CD4-positive, CD25-positive, alpha-beta regulatory T cell (primary cell): Measurements from ENCODE around the gene POLA2. TPM values are rescaled to one million over a fixed set of nuclear protein-coding genes. Genes with fewer than 3 reads are reported as not detected.

Source experiments
- ATAC-seq, 2 donors: fragments of 150-1000 bp; cut with Tn5 transposase; one replicate each; pipeline ENCODE4 v1.10.0; 2021; ENCODE audit warnings: low read depth in 2 of 2, moderate number of reproducible peaks in 2 of 2, moderate library complexity in 1 of 2
- DNase-seq, 3 donors: peaks; one replicate each; pipeline versions ENCODE4 v3.0.0 to v3.0.0-alpha.2; 2012 to 2022; ENCODE audit warnings: mixed read lengths in 1 of 3
- H3K27ac ChIP-seq: one replicate; pipeline ENCODE4 v1.7.0; 2013; ENCODE audit warnings: mild to moderate bottlenecking, low read length; ENCODE audit not compliant: insufficient read depth, poor library complexity, severe bottlenecking
- H3K27me3 ChIP-seq: one replicate; pipeline ENCODE4 v1.7.0; 2013; ENCODE audit warnings: low read length; ENCODE audit not compliant: control insufficient read depth, insufficient read depth
- H3K36me3 ChIP-seq: one replicate; pipeline ENCODE4 v1.7.0; 2013; ENCODE audit warnings: mild to moderate bottlenecking, low read length, moderate library complexity; ENCODE audit not compliant: control insufficient read depth, insufficient read depth
- H3K4me1 ChIP-seq: 2 replicates; pipeline ENCODE4 v1.7.0; 2013; ENCODE audit warnings: mild to moderate bottlenecking, low read length; ENCODE audit not compliant: insufficient read depth, control insufficient read depth, poor library complexity, severe bottlenecking
- H3K4me3 ChIP-seq: one replicate; pipeline ENCODE4 v1.7.0; 2013; ENCODE audit warnings: low read depth, mild to moderate bottlenecking, low read length, moderate library complexity
- H3K9me3 ChIP-seq, 2 experiments: 1 replicate in 1 of 2; 2 replicates in 1 of 2; pipeline ENCODE4 v1.7.0; 2013; ENCODE audit warnings: low read length in 2 of 2, mild to moderate bottlenecking in 1 of 2, moderate library complexity in 1 of 2; ENCODE audit not compliant: control insufficient read depth in 2 of 2
- H3K27ac Mint-ChIP-seq, 3 donors: one replicate each; pipeline ENCODE4 v1.8.0; 2020 to 2022; ENCODE audit warnings: mild to moderate bottlenecking in 3 of 3, mixed read lengths in 3 of 3, moderate library complexity in 2 of 3
- H3K27me3 Mint-ChIP-seq: one replicate; pipeline ENCODE4 v1.8.0; 2022; ENCODE audit warnings: mild to moderate bottlenecking, mixed read lengths
- H3K36me3 Mint-ChIP-seq: one replicate; pipeline ENCODE4 v1.8.0; 2020; ENCODE audit warnings: mixed read lengths
- H3K4me1 Mint-ChIP-seq, 4 donors: one replicate each; pipeline ENCODE4 v1.8.0; 2020 to 2022; ENCODE audit warnings: mixed read lengths in 4 of 4, mild to moderate bottlenecking in 1 of 4
- H3K4me3 Mint-ChIP-seq, 4 donors: one replicate each; pipeline ENCODE4 v1.8.0; 2020 to 2022; ENCODE audit warnings: mild to moderate bottlenecking in 4 of 4, mixed read lengths in 4 of 4, moderate library complexity in 3 of 4
- H3K9me3 Mint-ChIP-seq, 7 donors: one replicate each; pipeline ENCODE4 v1.8.0; 2020 to 2022; ENCODE audit warnings: mixed read lengths in 7 of 7, mild to moderate bottlenecking in 3 of 7, moderate library complexity in 2 of 7
- polyA plus RNA-seq, 4 donors: library from polyadenylated mRNA; unstranded; fragments of 300-500 nt; fragmentation: Illumina TruSeq; gene quantifications; one replicate each; pipeline ENCODE4 v1.2.3, GENCODE V29; 2021
- total RNA-seq: library from RNA; stranded (reverse); gene quantifications from one replicate; pipeline ENCODE4 v1.2.3, GENCODE V29; 2022

POLA2 gene
- total and polyA plus RNA-seq, 5 donors from 2014 or later: 8.3 to 25.7 (median 13.1) TPM

DNA sequence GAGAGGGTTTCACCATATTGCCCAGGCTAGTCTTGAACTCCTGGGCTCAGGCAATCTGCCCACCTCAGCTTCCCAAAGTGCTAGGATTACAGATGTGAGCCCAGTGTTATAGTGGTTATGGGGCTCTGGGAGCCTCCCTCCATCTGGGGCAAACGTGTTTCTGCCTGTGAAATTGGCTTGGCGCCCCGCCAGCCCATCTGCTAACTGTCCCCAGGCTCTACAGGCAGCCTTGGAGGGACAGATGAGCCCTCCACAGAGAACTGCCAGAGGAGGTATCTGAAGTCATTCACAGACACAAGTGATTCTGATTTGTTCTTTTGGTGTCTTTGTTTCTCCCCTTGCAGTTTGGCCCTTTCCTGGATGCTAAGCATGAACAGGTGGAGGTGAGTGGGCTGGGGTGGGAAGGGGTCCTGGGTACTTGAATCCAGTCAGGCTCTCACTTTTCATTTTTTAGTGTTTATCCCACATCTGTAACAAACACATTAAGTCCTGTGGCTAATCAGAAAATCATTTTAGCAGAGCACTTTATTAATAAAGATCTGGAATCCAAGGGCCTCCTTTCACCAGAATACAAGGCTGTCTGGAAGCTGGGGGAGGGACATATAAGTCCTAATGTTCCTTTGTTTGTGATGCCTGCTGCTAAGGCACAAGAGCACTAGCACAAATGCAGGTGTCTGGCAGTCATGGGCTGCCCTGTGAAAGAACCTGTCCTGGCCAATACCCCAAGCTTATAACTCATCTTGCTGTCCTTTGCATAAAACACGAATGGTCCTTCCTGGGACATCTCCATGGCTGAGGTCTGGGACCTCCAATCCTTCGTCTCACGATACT lies 27.2 kb downstream of the POLA2 start:
- peaks cover 55% of the 10 kb centered on the region for H3K36me3 ChIP-seq
- H3K9me3 ChIP-seq: no peaks in the 10 kb centered on the region
- Mint-ChIP-seq H3K27ac (peak overlapping the region in 1 of 3 donors; percentile 53), H3K36me3 (peaks cover 49% of the 10 kb centered on the region), H3K4me1 (peaks cover 0 to 1% (median 0%) of the 10 kb centered on the region in 4 donors), H3K4me3 (no peak overlapping the region), H3K9me3 (no peaks in the 10 kb centered on the region), H3K27me3 (no peaks in the 10 kb centered on the region)
- no peak overlapping the region for H3K27ac ChIP-seq
- no peaks in the 10 kb centered on the region for H3K27me3 ChIP-seq
- no peak for ATAC-seq
- DNase-seq: no peak
- H3K4me1 ChIP-seq: no peaks in the 10 kb centered on the region
- no peak overlapping the region for H3K4me3 ChIP-seq

DNA sequence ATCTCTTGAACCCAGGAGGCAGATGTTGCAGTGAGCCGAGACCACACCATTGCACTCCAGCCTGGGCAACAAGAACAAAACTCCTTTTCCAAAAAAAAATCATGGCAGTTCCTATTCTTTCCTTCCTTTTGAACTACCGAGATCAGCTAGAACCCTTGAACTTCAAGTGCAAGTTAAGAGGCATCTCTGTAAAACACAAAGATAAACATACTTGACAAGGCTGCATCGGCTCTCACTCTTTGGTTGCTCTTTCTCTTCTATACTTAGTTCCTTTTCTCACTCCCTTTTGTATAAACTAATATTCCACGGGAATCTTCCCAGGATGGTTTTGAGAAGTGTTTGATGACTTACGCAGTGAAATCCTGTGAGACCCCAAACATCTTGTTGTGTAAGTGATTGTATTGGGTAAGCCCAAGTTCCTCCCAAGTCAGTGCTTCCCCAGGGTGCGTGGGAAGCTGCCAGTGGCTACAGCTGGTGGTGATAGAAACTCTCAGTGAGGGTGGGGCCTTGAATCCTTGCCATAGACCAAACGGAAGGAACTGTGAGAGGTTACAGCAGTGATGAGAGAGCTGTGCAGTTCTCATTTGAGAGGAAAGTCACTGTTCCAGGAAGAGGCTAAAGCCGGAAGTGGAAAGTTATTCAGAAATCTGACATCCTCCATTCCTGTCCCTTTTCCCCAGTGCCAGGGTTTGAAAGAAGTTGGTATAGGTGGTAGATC lies 28.8 kb downstream of the POLA2 start:
- H3K36me3 ChIP-seq: peaks cover 67% of the 10 kb centered on the region
- H3K27ac ChIP-seq: no peak overlapping the region

DNA sequence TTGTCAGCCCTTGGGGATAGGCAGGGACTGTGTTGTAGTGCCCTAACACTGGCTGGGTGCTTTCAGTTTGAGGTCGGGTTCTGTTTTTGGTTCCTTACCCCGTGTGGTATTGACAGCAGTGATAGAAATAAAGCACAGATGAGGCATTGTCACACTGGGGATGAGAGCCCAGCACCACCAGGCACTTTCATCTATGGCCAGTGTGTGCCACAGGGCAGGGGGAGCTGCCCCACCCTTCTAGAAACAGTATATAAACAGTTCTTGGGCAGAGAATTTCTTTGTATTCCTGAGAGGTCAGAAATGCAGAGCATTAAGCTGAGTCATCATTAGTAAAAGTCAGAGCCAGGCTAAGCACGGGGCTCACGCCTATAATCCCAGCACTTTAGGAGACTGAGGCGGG lies 29.9 kb downstream of the POLA2 start:
- H3K4me3 Mint-ChIP-seq: no peak overlapping the region
- Histone ChIP-seq H3K27ac (no peak overlapping the region), H3K36me3 (peaks cover 70% of the 10 kb centered on the region)

More for the DNA sequence above, 28.8 kb downstream of the POLA2 start:
- Mint-ChIP-seq H3K4me1 (peaks cover 0 to 1% (median 0%) of the 10 kb centered on the region in 4 donors), H3K36me3 (peaks cover 61% of the 10 kb centered on the region), H3K9me3 (no peaks in the 10 kb centered on the region), H3K27me3 (no peaks in the 10 kb centered on the region), H3K27ac (peak overlapping the region in 1 of 3 donors; percentile 92), H3K4me3 (no peak overlapping the region)
- Histone ChIP-seq H3K4me1 (no peaks in the 10 kb centered on the region), H3K9me3 (no peaks in the 10 kb centered on the region), H3K4me3 (no peak overlapping the region), H3K27me3 (no peaks in the 10 kb centered on the region)
- DNase-seq (no peak), ATAC-seq (peak; percentile 42 to 52)

DNA sequence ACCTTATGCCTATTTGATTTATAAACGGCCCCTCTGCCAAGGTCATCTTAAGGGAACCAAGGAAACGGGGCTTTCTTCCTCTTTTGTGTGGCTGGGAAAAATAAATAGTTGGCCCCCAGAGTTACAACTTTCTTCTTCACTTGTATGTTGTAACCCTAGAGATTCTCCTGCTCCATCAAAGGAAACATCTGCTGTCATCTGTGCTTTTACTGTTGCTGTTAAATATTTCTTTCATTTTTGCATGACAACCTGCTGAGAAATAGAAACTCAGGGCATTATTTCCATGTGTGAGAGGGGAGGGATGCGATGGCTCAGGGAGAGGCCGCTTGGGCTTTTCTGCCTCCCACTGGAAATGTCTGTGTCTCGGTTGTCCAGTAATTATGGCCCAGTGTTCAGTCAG lies 31.1 kb downstream of the POLA2 start:
- Histone ChIP-seq H3K27ac (no peak overlapping the region), H3K4me1 (no peaks in the 10 kb centered on the region), H3K4me3 (no peak overlapping the region), H3K36me3 (peaks cover 69% of the 10 kb centered on the region), H3K27me3 (no peaks in the 10 kb centered on the region), H3K9me3 (no peaks in the 10 kb centered on the region)
- Mint-ChIP-seq H3K27ac (no peak overlapping the region), H3K36me3 (peaks cover 58% of the 10 kb centered on the region), H3K4me1 (no peaks in the 10 kb centered on the region), H3K9me3 (peaks cover 0 to 1% (median 0%) of the 10 kb centered on the region in 7 donors), H3K4me3 (no peak overlapping the region), H3K27me3 (no peaks in the 10 kb centered on the region)
- ATAC-seq (no peak), DNase-seq (no peak)

More for the DNA sequence above, 29.9 kb downstream of the POLA2 start:
- Mint-ChIP-seq H3K27ac (peak overlapping the region in 1 of 3 donors; percentile 23), H3K9me3 (no peaks in the 10 kb centered on the region), H3K36me3 (peaks cover 66% of the 10 kb centered on the region), H3K27me3 (no peaks in the 10 kb centered on the region), H3K4me1 (no peaks in the 10 kb centered on the region)
- DNase-seq: no peak
- Histone ChIP-seq H3K9me3 (no peaks in the 10 kb centered on the region), H3K4me1 (no peaks in the 10 kb centered on the region), H3K27me3 (no peaks in the 10 kb centered on the region), H3K4me3 (no peak overlapping the region)
- ATAC-seq: no peak

DNA sequence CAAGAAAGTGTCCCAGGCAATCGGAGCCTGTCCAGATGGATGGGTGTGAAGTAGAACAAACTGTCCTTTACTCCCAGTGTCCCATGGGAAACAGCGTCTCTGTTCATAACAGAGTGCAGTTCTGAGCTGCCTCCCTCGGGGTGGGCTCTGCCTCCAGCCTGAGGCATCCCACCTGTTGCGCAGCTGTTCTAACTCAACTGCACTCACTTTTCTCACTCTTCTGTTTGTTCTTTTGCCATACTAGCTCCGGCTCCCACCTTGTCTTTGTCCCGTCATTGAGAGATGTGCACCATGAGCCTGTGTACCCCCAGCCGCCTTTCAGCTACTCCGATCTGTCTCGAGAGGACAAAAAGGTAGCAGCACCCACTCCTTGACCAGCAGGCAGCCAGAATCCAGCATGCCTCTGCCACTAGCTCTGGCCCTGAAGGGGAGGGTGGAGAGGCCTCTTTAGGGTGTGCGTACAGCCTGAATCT lies 32.2 kb downstream of the POLA2 start:
- H3K27ac ChIP-seq: no peak overlapping the region
- no peak for DNase-seq
- peak overlapping the region in 1 of 3 donors; percentile 80 for H3K27ac Mint-ChIP-seq
- H3K9me3 ChIP-seq: no peaks in the 10 kb centered on the region
- H3K4me1 ChIP-seq: no peaks in the 10 kb centered on the region
- H3K27me3 ChIP-seq: no peaks in the 10 kb centered on the region
- H3K36me3 ChIP-seq: peaks cover 74% of the 10 kb centered on the region
- no peaks in the 10 kb centered on the region for H3K27me3 Mint-ChIP-seq
- H3K36me3 Mint-ChIP-seq: peaks cover 58% of the 10 kb centered on the region
- H3K4me1 Mint-ChIP-seq: no peaks in the 10 kb centered on the region
- peak overlapping the region in 1 of 4 donors; percentile 32 for H3K4me3 Mint-ChIP-seq
- no peak for ATAC-seq
- no peak overlapping the region for H3K4me3 ChIP-seq
- peaks cover 0 to 1% (median 0%) of the 10 kb centered on the region in 7 donors for H3K9me3 Mint-ChIP-seq

DNA sequence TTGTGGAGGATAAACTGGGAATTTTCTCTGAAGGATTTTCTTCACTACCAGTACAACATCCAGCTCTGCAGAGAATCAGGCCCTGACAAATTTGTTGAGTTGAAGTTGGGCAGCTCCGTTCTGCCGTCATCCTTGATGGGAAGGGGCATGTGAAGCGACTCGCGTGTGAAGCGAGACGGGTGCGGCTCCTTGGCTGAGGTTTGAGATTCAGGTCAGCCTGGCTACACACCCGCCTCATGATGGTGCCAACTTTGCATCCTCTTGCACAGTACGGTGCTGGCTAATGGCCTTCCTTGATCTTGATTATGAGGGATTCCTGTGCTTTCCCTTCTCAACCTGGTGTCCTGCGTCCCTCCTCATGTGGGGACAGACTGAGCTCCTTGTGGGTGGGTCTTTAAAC lies 33.2 kb downstream of the POLA2 start:
- ATAC-seq: no peak
- H3K27ac ChIP-seq: no peak overlapping the region
- H3K36me3 Mint-ChIP-seq: peaks cover 51% of the 10 kb centered on the region
- H3K27ac Mint-ChIP-seq: no peak overlapping the region
- H3K4me1 ChIP-seq: no peaks in the 10 kb centered on the region
- no peaks in the 10 kb centered on the region for H3K27me3 Mint-ChIP-seq
- H3K36me3 ChIP-seq: peaks cover 64% of the 10 kb centered on the region
- H3K4me3 Mint-ChIP-seq: no peak overlapping the region
- DNase-seq: no peak
- no peak overlapping the region for H3K4me3 ChIP-seq
- H3K9me3 Mint-ChIP-seq: peaks cover 0 to 1% (median 0%) of the 10 kb centered on the region in 7 donors
- no peaks in the 10 kb centered on the region for H3K9me3 ChIP-seq
- H3K27me3 ChIP-seq: no peaks in the 10 kb centered on the region
- H3K4me1 Mint-ChIP-seq: no peaks in the 10 kb centered on the region

DNA sequence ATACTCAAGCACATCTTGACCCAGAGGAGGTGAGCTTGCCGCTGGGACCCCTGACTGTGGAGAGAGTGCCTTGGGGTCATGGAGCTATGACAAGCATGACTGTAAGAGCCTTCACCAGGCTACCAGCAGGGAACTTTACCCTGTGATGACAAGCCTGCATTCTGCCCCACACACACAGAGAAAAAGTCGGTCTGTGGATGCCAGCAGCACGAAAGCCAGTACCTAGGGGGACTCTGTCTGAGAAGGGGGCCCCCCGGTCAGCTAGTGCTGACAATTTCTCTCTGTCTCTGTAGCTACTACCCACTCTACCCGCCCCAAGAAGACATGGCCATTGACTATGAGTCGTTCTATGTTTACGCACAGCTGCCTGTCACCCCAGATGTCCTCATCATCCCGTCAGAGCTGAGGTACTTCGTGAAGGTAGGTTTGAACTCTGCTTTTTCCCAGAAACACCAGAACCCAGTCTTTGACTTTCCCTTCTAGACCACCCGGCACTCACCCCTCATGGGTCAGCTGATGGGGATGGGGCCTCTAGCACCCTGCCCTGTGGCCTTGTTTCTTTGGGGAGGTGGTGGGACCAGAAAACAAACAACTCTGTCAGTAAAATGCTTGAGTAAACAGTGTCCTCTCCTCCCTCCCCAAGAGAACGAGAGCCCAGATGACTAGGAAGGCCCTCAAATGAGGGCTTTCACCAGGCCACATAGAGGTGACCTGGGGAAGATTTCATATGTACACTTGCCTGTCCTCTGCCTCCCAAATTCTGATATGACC lies 34.0 kb downstream of the POLA2 start:
- H3K27ac Mint-ChIP-seq: peak overlapping the region in 1 of 3 donors; percentile 37
- no peaks in the 10 kb centered on the region for H3K4me1 Mint-ChIP-seq
- Histone ChIP-seq H3K36me3 (peaks cover 57% of the 10 kb centered on the region), H3K27ac (no peak overlapping the region), H3K9me3 (no peaks in the 10 kb centered on the region), H3K4me3 (no peak overlapping the region), H3K27me3 (no peaks in the 10 kb centered on the region), H3K4me1 (no peaks in the 10 kb centered on the region)
- DNase-seq (no peak), ATAC-seq (no peak)
- H3K27me3 Mint-ChIP-seq: no peaks in the 10 kb centered on the region
- no peak overlapping the region for H3K4me3 Mint-ChIP-seq
- peaks cover 46% of the 10 kb centered on the region for H3K36me3 Mint-ChIP-seq
- H3K9me3 Mint-ChIP-seq: peaks cover 0 to 1% (median 0%) of the 10 kb centered on the region in 7 donors
